GM12875 (cell line): Measurements from ENCODE around the gene FAM222B.
A peak's percentile ranks its signal among the peaks of the same experiment; 100 is the strongest.
"Not testable (repeated sequence)": the region's sequence is repeated elsewhere in the genome, so short reads cannot be mapped to it uniquely, and the experiment has no call there.

Source experiments
- H3K4me3 ChIP-seq: one replicate; pipeline ENCODE4 v1.5.1; 2011; ENCODE audit warnings: low read depth, low read length, control low read depth
- CTCF ChIP-seq: IDR thresholded peaks from 2 replicates; pipeline ENCODE4 v1.5.1; 2011; ENCODE audit warnings: low read depth, mild to moderate bottlenecking, control low read depth, inconsistent platforms, low read length, moderate library complexity, borderline replicate concordance; ENCODE audit not compliant: insufficient read depth

Gene FAM222B

GRCh38 chr17:28740406-28741357 lies 101.9 kb downstream of the FAM222B start:
- no peak for TF ChIP-seq CTCF
- no peak overlapping the region for H3K4me3 ChIP-seq

- no peak for TF ChIP-seq CTCF
These were observed 103.8 kb downstream of the FAM222B start for GRCh38 chr17:28738680-28739384.

GRCh38 chr17:28737770-28738679 lies 104.6 kb downstream of the FAM222B start:
- peak overlapping the region; percentile 52 for H3K4me3 ChIP-seq
- TF ChIP-seq CTCF, result no peak

More at GRCh38 chr17:28738680-28739384, 103.8 kb downstream of the FAM222B start:
- peak overlapping the region; percentile 41 for H3K4me3 ChIP-seq

- peak overlapping the region; percentile 52 for H3K4me3 ChIP-seq
These were observed 105.3 kb downstream of the FAM222B start for GRCh38 chr17:28737316-28737715.

GRCh38 chr17:28735913-28736769 lies 106.4 kb downstream of the FAM222B start:
- H3K4me3 ChIP-seq, result not testable (repeated sequence)

More at GRCh38 chr17:28737316-28737715, 105.3 kb downstream of the FAM222B start:
- no peak for TF ChIP-seq CTCF

- no peak for TF ChIP-seq CTCF
- H3K4me3 ChIP-seq, result no peak overlapping the region
These were observed 107.3 kb downstream of the FAM222B start for GRCh38 chr17:28735242-28735722.
